Neural crest cell (in vitro differentiated cells): ENCODE measurements around the gene UTP18. TPM values are rescaled to one million over a fixed set of nuclear protein-coding genes. Genes with fewer than 3 reads are reported as not detected.
A peak's percentile ranks its signal among the peaks of the same experiment; 100 is the strongest.

Experiments used
- DNase-seq: peaks from one replicate; pipeline ENCODE4 v3.0.0; 2021; ENCODE audit warnings: low read depth, mixed read lengths, low spot score
- H3K27ac Mint-ChIP-seq: one replicate; pipeline ENCODE4 v1.8.0; 2021; ENCODE audit warnings: mild to moderate bottlenecking, mixed read lengths; ENCODE audit not compliant: unreplicated experiment
- H3K27me3 Mint-ChIP-seq: 2 replicates; pipeline ENCODE4 v1.8.0; 2021; ENCODE audit warnings: low read depth, mild to moderate bottlenecking, mixed read lengths
- H3K36me3 Mint-ChIP-seq: 2 replicates; pipeline ENCODE4 v1.8.0; 2021; ENCODE audit warnings: low read depth, mild to moderate bottlenecking, mixed read lengths
- H3K4me1 Mint-ChIP-seq: 2 replicates; pipeline ENCODE4 v1.8.0; 2021; ENCODE audit warnings: mixed read lengths
- H3K4me3 Mint-ChIP-seq: one replicate; pipeline ENCODE4 v1.8.0; 2021; ENCODE audit warnings: mild to moderate bottlenecking, mixed read lengths
- H3K9me3 Mint-ChIP-seq: 2 replicates; pipeline ENCODE4 v1.8.0; 2021; ENCODE audit warnings: mixed read lengths
- CTCF ChIP-seq: fragments of 200-600 bp; sonication (generic); conservative IDR thresholded peaks from 2 replicates; pipeline ENCODE4 v1.5.0; 2021; ENCODE audit warnings: antibody characterized with exemption, mild to moderate bottlenecking
- total RNA-seq: library from RNA; stranded (reverse); gene quantifications from 2 replicates; pipeline ENCODE4 v1.2.1, GENCODE V29; 2021

The UTP18 gene
- total RNA-seq, 1 donor from 2014 or later, result 59.6 TPM

GRCh38 chr17:51228161-51228560 is 32.2 kb upstream of the UTP18 start:
- no peaks in the 10 kb centered on the region for H3K36me3 Mint-ChIP-seq
- H3K9me3 Mint-ChIP-seq, result no peaks in the 10 kb centered on the region
- H3K4me1 Mint-ChIP-seq, result no peaks in the 10 kb centered on the region
- no peak for DNase-seq
- no peak overlapping the region for H3K4me3 Mint-ChIP-seq
- no peak for TF ChIP-seq CTCF
- no peak overlapping the region for H3K27ac Mint-ChIP-seq
- no peaks in the 10 kb centered on the region for H3K27me3 Mint-ChIP-seq

GRCh38 chr17:51229889-51230288 is 30.5 kb upstream of the UTP18 start:
- no peak for DNase-seq
- Mint-ChIP-seq H3K36me3 (no peaks in the 10 kb centered on the region), H3K4me3 (no peak overlapping the region), H3K27ac (peak overlapping the region; percentile 12), H3K4me1 (no peaks in the 10 kb centered on the region), H3K9me3 (no peaks in the 10 kb centered on the region), H3K27me3 (no peaks in the 10 kb centered on the region)
- no peak for TF ChIP-seq CTCF

GRCh38 chr17:51230306-51230705 is 30.0 kb upstream of the UTP18 start:
- H3K27ac Mint-ChIP-seq, result no peak overlapping the region
- no peaks in the 10 kb centered on the region for H3K9me3 Mint-ChIP-seq
- no peak for DNase-seq
- no peaks in the 10 kb centered on the region for H3K27me3 Mint-ChIP-seq
- no peaks in the 10 kb centered on the region for H3K36me3 Mint-ChIP-seq
- no peak for TF ChIP-seq CTCF
- H3K4me3 Mint-ChIP-seq, result no peak overlapping the region
- no peaks in the 10 kb centered on the region for H3K4me1 Mint-ChIP-seq

GRCh38 chr17:51231999-51232398 is 28.3 kb upstream of the UTP18 start:
- H3K9me3 Mint-ChIP-seq, result no peaks in the 10 kb centered on the region
- no peak for TF ChIP-seq CTCF
- no peaks in the 10 kb centered on the region for H3K4me1 Mint-ChIP-seq
- H3K4me3 Mint-ChIP-seq, result no peak overlapping the region
- peaks cover 4% of the 10 kb centered on the region for H3K36me3 Mint-ChIP-seq
- H3K27ac Mint-ChIP-seq, result no peak overlapping the region
- H3K27me3 Mint-ChIP-seq, result no peaks in the 10 kb centered on the region
- DNase-seq, result no peak

- Mint-ChIP-seq H3K4me3 (no peak overlapping the region), H3K36me3 (peaks cover 11% of the 10 kb centered on the region), H3K4me1 (no peaks in the 10 kb centered on the region), H3K9me3 (no peaks in the 10 kb centered on the region), H3K27ac (no peak overlapping the region), H3K27me3 (no peaks in the 10 kb centered on the region)
- TF ChIP-seq CTCF, result no peak
- no peak for DNase-seq
These were observed 26.2 kb upstream of the UTP18 start for GRCh38 chr17:51234162-51234561.
